ENCODE measurements around the gene TMBIM1.
"Not testable (repeated sequence)": the region's sequence is repeated elsewhere in the genome, so short reads cannot be mapped to it uniquely, and the experiment has no call there.

The TMBIM1 gene

DNA sequence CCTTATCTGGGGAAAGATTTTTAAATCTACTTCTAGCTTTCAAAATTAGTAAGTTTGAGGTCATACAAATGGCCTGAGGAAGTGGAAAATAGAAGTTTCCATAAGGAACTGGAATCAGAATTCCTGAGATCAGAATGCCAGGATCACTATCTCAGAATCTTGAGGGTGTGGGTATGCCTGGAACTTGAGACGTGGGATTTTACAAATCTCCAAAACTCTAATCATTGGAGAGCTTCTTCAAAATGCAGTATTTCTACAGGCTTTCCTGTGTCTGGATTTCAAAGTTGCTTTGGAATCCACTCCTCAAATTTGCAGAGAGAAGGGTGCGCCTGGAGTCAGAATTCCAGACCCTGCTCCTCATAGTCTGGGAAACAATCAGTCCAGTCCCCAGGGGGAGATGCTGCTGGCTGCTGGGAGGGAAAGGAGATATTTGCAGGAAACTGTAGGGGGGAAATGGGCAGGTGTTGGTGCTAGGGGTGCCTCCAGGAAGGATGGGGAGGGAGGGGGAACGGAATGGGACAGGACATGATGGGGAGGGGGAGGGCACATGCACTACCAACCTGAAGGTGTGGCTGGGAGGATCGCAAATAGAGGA lies 33.4 kb upstream of the TMBIM1 start:
- no peaks in the 10 kb centered on the region for H3K27me3 ChIP-seq (ENCODE audit: low read depth)
- in situ Hi-C loops (cut with MboI; ENCODE audit: low sequenced_read_pairs) = no loop called here
- no peaks in the 10 kb centered on the region for H3K9me3 ChIP-seq
- no peak overlapping the region for H3K4me3 ChIP-seq
- H3K36me3 ChIP-seq (replicated peaks) = no peaks in the 10 kb centered on the region
- DNase-seq (ENCODE audit: low spot score in 2 of 2) = peak in 1 of 2 experiments; percentile 34
- H3K4me1 ChIP-seq = peaks cover 21% of the 10 kb centered on the region

DNA sequence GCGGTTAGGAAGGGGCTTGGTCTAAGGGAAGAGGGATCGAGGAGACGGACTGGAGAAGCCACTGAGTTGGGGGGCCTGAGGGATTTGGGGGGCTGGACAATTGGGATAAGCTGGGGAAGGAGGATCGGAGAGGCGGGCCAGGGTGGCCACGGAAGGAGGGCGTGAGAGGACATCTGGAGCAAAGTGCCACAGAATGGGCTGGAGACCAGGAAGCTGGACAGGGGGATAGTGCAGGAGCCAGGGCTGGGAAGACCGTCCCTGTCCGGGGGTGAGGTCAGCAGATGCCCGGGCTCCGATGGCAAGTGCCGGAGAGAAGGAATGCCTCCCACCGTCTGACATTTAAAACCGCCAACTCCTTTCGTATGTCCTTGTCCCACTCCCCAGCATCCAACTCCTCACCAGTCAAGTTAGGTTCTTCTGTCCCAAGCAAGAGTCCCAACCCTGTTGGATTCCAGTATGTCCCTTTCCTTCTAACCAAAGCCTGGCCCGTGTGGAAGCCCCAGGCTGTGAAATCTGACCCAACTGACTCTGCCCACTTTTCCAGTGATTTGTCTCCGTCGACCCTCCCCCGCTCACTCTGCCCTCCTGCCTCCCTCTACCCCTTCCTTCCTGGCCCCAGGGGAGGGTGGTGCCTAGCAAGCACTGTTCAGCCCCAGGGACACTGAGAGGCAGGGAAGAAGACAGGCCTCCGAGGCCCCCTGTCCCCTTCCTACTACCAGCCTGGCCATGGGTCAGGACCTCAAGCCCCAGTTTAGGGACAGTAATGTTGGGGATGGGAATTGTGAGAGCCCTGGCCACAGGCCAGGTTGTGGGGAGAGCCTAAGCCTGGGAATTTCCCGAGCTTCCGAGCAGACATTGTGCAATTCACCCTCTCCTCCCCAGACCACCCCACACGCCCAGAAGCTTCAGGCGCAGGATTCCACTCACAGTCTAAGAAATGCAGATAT lies 31.5 kb upstream of the TMBIM1 start:
- in situ Hi-C loops (cut with MboI; ENCODE audit: low sequenced_read_pairs) = no loop called here
- DNase-seq (ENCODE audit: low spot score in 2 of 2) = peak; percentile 71 to 88
- Histone ChIP-seq H3K4me3 (peak overlapping the region; percentile 51), H3K36me3 (replicated peaks) (no peaks in the 10 kb centered on the region), H3K27me3 (ENCODE audit: low read depth) (no peaks in the 10 kb centered on the region), H3K9me3 (no peaks in the 10 kb centered on the region), H3K4me1 (peaks cover 21% of the 10 kb centered on the region)

DNA sequence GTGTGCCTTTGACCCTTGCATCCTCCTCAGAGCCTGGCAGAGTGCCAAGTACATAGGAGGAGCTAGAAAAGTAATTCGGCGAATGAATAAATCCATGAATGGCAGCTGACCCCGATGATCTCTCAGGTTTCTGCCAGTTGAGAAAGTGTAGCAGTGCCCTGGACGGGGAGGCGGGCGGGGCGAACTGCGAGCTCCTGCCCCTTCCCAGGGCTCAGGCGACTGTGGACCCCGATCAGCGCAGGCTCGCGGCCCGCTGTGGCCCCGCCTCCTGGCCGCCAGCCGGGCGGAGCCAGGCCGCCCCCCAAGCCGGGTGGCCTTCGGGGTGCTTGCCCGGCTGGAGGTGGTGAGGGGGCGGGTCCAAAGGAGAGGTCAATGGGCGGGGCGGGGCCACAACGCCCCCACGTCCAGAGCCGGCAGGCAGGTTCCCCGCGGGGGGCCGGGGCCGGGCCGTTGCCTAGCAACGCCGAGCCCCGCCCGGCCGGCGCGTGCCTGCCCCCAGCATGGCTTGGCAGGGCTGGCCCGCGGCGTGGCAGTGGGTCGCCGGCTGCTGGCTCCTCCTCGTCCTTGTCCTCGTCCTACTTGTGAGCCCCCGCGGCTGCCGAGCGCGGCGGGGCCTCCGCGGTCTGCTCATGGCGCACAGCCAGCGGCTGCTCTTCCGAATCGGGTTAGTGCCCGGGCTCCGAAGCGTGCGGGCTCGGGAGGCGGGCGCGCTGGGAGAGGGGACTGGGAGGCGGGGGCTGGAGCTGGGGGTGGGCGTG lies 30.6 kb upstream of the TMBIM1 start:
- Histone ChIP-seq H3K36me3 (replicated peaks) (no peaks in the 10 kb centered on the region), H3K4me1 (peaks cover 21% of the 10 kb centered on the region), H3K9me3 (no peaks in the 10 kb centered on the region), H3K27me3 (ENCODE audit: low read depth) (no peaks in the 10 kb centered on the region), H3K4me3 (peak overlapping the region; percentile 51)
- in situ Hi-C loops (cut with MboI; ENCODE audit: low sequenced_read_pairs) = no loop called here
- peak; percentile 72 to 91 for DNase-seq (ENCODE audit: low spot score in 2 of 2)

DNA sequence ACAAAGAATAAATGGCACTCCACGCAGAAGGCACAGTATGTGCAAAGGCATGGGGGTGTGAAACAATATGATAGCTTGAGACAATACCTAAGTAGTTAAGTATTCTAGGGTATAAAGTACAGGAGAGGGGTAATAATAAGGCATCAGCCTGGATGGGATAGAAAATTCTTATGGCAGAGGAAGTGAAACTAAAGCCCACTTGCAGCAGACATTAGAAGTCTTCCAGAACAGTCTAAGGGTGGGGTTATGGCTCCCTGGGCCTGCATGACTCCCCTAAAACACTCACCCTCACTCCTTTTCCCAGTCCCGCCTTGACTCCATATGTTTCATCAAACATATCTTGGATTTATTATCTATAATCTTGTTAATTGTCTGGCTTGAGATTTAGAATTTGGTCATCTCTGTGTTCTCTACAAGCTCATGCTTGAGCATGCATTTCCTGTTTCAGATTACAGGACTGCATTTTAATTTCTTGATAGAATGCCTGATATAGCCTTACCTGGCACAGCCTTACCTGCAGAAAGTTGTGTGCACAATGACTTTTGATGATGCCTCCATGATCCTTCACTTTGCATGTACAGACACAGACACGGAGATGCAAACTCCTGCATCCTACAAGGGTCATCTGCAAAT lies 28.5 kb upstream of the TMBIM1 start:
- Histone ChIP-seq H3K27me3 (ENCODE audit: low read depth) (no peaks in the 10 kb centered on the region), H3K9me3 (no peaks in the 10 kb centered on the region), H3K36me3 (replicated peaks) (no peaks in the 10 kb centered on the region), H3K4me3 (no peak overlapping the region), H3K4me1 (peaks cover 21% of the 10 kb centered on the region)
- in situ Hi-C loops (cut with MboI; ENCODE audit: low sequenced_read_pairs) = no loop called here
- no peak for DNase-seq (ENCODE audit: low spot score in 2 of 2)

DNA sequence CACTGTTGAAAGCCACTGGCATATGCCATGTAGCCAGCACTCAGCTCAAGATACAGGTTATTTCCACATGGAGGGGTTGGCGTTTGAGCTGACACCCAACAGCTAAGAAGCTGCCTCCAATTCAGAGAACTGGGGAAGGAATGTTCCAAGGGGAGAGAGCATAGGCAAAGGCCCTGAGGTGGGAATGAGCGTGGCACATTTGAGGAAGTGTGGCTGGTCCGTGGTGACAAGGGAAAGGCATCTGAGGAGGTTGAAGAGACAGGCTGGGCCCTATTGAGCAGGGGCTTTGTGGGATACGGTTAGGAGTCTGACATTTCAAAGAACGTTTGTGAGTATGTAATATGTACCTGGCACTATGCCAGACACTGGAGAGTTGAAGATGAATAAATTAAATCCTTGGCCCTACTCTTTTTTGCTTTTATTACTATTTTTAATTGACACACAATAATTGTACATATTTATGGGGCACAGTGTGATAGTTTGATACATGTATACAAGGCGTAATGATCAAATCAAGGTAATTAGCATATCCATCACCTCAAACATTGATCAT lies 27.6 kb upstream of the TMBIM1 start:
- Histone ChIP-seq H3K4me1 (peaks cover 17% of the 10 kb centered on the region), H3K4me3 (no peak overlapping the region), H3K9me3 (no peaks in the 10 kb centered on the region), H3K36me3 (replicated peaks) (no peaks in the 10 kb centered on the region), H3K27me3 (ENCODE audit: low read depth) (no peaks in the 10 kb centered on the region)
- DNase-seq (ENCODE audit: low spot score in 2 of 2) = peak in 1 of 2 experiments; percentile 12
- in situ Hi-C loops (cut with MboI; ENCODE audit: low sequenced_read_pairs) = no loop called here

DNA sequence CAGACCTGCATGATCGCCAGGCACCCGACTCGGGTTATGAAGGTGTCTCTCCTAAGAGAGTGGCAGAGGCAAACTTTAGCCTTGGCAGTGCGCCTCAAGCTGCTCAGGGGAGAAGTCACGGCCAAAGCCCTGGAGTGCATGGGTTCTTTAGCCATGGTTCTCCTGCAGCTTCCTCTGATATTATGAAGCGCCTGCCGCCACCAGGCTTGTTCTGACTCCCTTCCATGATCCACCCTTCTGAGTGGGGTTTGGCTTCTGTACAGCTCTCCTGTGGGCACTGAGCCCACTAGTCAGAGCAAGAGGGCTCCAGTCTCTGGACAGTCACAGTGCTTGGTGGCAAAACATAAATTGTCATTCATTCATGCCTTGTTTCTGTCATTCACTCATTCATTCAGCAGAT lies 25.9 kb upstream of the TMBIM1 start:
- DNase-seq (ENCODE audit: low spot score in 2 of 2) = no peak
- no peak overlapping the region for H3K4me3 ChIP-seq
- no peaks in the 10 kb centered on the region for H3K27me3 ChIP-seq (ENCODE audit: low read depth)
- H3K36me3 ChIP-seq (replicated peaks) = no peaks in the 10 kb centered on the region
- H3K9me3 ChIP-seq = no peaks in the 10 kb centered on the region
- H3K4me1 ChIP-seq = peaks cover 6% of the 10 kb centered on the region
- in situ Hi-C loops (cut with MboI; ENCODE audit: low sequenced_read_pairs) = no loop called here

DNA sequence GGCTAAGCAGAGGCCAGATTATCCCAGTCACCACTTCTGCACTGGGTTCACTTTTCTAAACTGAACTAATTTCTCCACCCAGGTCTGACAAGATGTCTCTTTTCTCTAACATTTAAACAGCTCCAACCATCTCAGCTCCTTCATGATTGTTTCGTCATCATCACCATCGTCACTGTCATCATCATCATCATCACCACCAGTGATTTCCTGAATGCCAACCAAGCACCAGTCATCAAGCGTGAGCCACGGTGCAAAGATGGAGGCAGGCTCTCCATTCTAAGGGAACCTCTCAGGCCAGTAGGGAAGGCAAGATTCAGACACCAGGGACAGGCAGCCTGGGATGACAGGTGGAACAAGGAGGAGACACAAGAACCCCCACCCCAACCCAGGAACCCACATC lies 25.5 kb upstream of the TMBIM1 start:
- no peak for DNase-seq (ENCODE audit: low spot score in 2 of 2)
- in situ Hi-C loops (cut with MboI; ENCODE audit: low sequenced_read_pairs) = no loop called here
- H3K36me3 ChIP-seq (replicated peaks) = no peaks in the 10 kb centered on the region
- H3K27me3 ChIP-seq (ENCODE audit: low read depth) = no peaks in the 10 kb centered on the region
- H3K4me1 ChIP-seq = peaks cover 6% of the 10 kb centered on the region
- H3K9me3 ChIP-seq = no peaks in the 10 kb centered on the region
- H3K4me3 ChIP-seq = no peak overlapping the region

DNA sequence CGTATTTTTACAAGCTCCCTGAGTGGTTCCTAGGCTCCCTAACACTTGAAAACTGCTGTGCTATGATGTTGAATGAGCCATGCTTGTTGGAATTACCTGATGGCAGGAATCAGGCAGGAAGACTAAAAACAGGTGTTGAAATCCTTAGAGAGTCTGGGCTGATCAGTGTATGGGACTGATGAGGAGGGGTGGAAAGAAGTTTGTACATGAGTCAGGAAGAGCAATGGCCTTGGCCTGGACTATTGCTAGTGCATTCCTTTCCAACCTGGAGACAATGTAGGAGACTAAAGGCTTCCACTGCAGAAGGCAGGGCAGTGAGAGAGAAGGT lies 25.0 kb upstream of the TMBIM1 start:
- Histone ChIP-seq H3K9me3 (no peaks in the 10 kb centered on the region), H3K27me3 (ENCODE audit: low read depth) (no peaks in the 10 kb centered on the region), H3K36me3 (replicated peaks) (no peaks in the 10 kb centered on the region), H3K4me1 (peaks cover under 1% of the 10 kb centered on the region; the same call in 1 of the 2 replicates), H3K4me3 (no peak overlapping the region)
- in situ Hi-C loops (cut with MboI; ENCODE audit: low sequenced_read_pairs) = no loop called here
- DNase-seq (ENCODE audit: low spot score in 2 of 2) = no peak

DNA sequence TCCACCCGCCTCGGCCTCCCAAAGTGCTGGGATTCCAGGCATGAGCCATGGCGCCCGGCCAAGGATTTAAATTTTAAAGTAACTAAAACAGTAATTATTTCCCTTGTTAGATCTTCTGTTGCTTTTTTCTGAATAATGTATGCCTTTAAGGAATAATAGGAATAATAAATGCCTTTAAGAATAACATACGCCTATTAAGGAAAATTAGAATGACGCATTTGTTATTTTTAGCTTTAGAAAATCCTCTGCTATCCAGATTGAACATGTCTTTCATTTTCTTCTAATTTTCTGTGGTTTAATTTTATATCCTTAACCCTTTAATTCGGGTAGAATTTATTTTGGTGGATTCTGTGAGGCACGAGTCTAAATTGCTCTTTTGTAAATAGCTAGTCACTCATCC lies 23.1 kb upstream of the TMBIM1 start:
- H3K4me3 ChIP-seq = no peak overlapping the region
- in situ Hi-C loops (cut with MboI; ENCODE audit: low sequenced_read_pairs) = no loop called here
- H3K9me3 ChIP-seq = no peaks in the 10 kb centered on the region
- no peak for DNase-seq (ENCODE audit: low spot score in 2 of 2)
- H3K27me3 ChIP-seq (ENCODE audit: low read depth) = no peaks in the 10 kb centered on the region
- no peaks in the 10 kb centered on the region for H3K4me1 ChIP-seq
- no peaks in the 10 kb centered on the region for H3K36me3 ChIP-seq (replicated peaks)

DNA sequence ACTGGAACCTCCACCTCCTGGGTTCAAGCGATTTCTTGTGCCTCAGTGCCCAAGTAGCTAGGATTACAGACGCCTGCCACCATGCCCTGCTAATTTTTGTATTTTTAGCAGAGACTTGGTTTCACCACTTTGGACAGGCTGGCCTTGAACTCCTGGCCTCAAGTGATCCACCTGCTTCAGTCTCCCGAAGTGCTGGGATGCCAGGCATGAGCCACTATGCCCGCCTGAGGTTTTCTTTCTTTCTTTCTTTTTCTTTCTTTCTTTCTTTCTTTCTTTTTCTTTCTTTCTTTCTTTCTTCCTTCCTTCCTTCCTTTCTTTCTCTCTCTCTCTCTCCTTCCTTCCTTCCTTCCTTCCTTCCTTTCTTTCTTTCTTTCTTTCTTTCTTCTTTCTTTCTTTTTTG lies 22.5 kb upstream of the TMBIM1 start:
- H3K9me3 ChIP-seq; in situ Hi-C loops (cut with MboI; ENCODE audit: low sequenced_read_pairs); H3K36me3 ChIP-seq (replicated peaks); H3K4me3 ChIP-seq; H3K27me3 ChIP-seq (ENCODE audit: low read depth); H3K4me1 ChIP-seq; DNase-seq (ENCODE audit: low spot score in 2 of 2): not testable (repeated sequence)

DNA sequence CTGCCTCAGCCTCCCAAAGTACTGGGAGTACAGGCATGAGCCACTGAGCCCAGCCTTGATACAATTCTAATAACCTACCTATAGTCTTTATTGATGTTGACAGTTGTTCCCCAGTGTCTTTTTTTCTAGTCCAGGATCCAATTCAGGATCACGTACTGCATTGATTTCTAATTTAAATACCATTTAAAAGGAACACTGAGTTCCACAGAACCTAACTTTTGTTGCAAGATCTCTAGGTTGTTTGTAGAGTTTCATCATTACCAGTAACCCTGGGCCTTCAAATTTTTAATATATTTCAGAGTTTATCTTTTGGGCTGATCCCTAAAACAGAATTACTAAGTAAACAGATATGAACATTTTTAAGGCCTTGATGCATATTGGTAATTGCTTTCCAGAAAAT lies 21.1 kb upstream of the TMBIM1 start:
- in situ Hi-C loops (cut with MboI; ENCODE audit: low sequenced_read_pairs) = no loop called here
- H3K4me3 ChIP-seq = no peak overlapping the region
- H3K36me3 ChIP-seq (replicated peaks) = no peaks in the 10 kb centered on the region
- no peaks in the 10 kb centered on the region for H3K9me3 ChIP-seq
- H3K4me1 ChIP-seq = no peaks in the 10 kb centered on the region
- DNase-seq (ENCODE audit: low spot score in 2 of 2) = no peak
- H3K27me3 ChIP-seq (ENCODE audit: low read depth) = no peaks in the 10 kb centered on the region

DNA sequence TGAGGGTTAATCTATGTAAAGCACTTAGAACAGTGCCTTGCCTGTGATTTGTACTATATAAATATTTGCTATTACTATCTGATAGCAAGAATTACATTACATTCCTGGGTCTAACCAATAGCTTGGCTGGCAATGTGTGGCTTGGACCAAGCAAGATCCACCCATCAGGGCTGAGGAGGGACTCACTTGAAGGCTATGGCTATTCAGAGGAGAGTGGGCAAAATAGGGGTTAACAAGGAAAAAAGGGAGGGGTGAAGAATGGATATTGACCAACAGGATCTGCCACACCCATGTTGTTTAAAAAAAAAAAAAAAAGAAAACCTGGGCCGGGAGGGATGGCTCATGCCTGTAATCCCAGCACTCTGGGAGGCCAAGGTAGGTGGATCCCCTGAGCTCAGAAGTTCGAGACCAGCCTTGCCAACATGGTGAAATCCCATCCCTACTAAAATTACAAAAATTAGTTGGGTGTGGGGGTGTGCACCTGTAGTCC lies 20.0 kb upstream of the TMBIM1 start:
- H3K27me3 ChIP-seq (ENCODE audit: low read depth) = no peaks in the 10 kb centered on the region
- no peaks in the 10 kb centered on the region for H3K36me3 ChIP-seq (replicated peaks)
- no peaks in the 10 kb centered on the region for H3K4me1 ChIP-seq
- no peaks in the 10 kb centered on the region for H3K9me3 ChIP-seq
- H3K4me3 ChIP-seq = no peak overlapping the region
- DNase-seq (ENCODE audit: low spot score in 2 of 2) = no peak
- in situ Hi-C loops (cut with MboI; ENCODE audit: low sequenced_read_pairs) = no loop called here

DNA sequence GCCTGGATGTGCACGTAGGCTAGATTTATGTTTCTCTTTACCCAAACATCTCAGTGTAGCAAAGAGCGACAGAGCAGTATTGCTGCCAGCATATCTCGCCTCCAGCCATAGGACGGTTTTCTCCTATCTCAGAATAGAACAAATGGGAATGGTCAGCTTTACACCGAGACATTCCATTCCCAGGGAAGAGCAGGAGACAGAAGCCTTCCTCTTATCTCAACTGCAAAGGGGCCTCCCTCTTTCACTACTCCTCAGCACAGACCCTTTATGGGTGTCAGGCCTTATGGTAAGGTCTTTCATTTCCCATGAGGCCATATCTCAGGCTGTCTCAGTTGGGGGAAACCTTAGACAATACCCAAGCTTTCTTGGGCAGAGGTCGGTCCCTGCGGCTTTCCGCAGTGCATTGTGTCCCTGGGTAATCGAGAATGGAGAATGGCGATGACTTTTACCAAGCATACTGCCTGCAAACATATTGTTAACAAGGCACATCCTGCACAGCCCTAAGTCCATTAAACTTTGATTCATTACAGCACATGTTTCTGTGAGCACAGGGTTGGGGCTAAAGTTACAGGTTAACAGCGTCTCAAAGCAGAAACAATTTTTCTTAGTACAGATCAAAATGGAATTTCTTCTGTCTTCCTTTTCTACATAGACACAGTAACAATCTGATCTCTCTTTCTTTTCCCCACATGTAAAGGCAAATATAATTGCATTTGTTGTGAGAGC lies 19.4 kb upstream of the TMBIM1 start:
- H3K36me3 ChIP-seq (replicated peaks); DNase-seq (ENCODE audit: low spot score in 2 of 2); H3K9me3 ChIP-seq; in situ Hi-C loops (cut with MboI; ENCODE audit: low sequenced_read_pairs); H3K4me3 ChIP-seq; H3K27me3 ChIP-seq (ENCODE audit: low read depth); H3K4me1 ChIP-seq: not testable (repeated sequence)

All from HAP-1 (cell line).